22Rv1 (cell line): ENCODE data around the gene PGS1.

Experiments used
- CTCF ChIP-seq: fragments of 450-650 bp; IDR thresholded peaks from 2 replicates; pipeline ENCODE4 v1.5.1; 2017; ENCODE audit warnings: mild to moderate bottlenecking
- ZFX ChIP-seq: fragments of 450-650 bp; IDR thresholded peaks from 2 replicates; pipeline ENCODE4 v1.6.1; 2017; ENCODE audit warnings: antibody characterized with exemption, borderline replicate concordance

GRCh38 chr17:78356101-78356713, 22.2 kb upstream of the PGS1 start:
- TF ChIP-seq CTCF, result no peak
- no peak for TF ChIP-seq ZFX
